SK-N-SH (cell line): ENCODE data around the gene REV1. TPM values are rescaled to one million over a fixed set of nuclear protein-coding genes. Genes with fewer than 3 reads are reported as not detected.

Experiments used
- CTCF ChIA-PET: fragments of 300-600, 350-600 bp; formaldehyde crosslinking; extraction: SDS; loops from one replicate; lab custom pipeline; 2021; lab: Yijun Ruan, JAX
- POLR2A ChIA-PET: fragments of 350-600 bp; sonication (Branson Sonifier 250); formaldehyde crosslinking; extraction: SDS; loops from one replicate; lab custom pipeline; 2020; ENCODE audit warnings: antibody characterized with exemption, inconsistent platforms; lab: Yijun Ruan, JAX
- DNase-seq: peaks from one replicate; pipeline ENCODE4 v3.0.0; 2012
- H2AFZ ChIP-seq: fragments of 200-600 bp; sonication (generic); 2 replicates; pipeline ENCODE4 v1.8.1; 2016; ENCODE audit warnings: antibody characterized with exemption, mild to moderate bottlenecking, low read depth
- H3F3A ChIP-seq: fragments of 200-600 bp; sonication (generic); replicated peaks from 2 replicates; pipeline ENCODE3; 2016; ENCODE audit warnings: antibody characterized with exemption, mild to moderate bottlenecking; ENCODE audit not compliant: insufficient read depth
- H3K27ac ChIP-seq, 2 experiments: fragments of 200-500 bp in 1 of 2; fragments of 200-600 bp in 1 of 2; sonication (Bioruptor generic) in 1 of 2; sonication (generic), shearing (Covaris generic) in 1 of 2; 2 replicates each; pipeline versions ENCODE4 v1.5.1 to v1.6.1; 2014 to 2016; ENCODE audit warnings: low read depth in 2 of 2, inconsistent platforms in 1 of 2, low read length in 1 of 2, mild to moderate bottlenecking in 1 of 2, mixed read lengths in 1 of 2
- H3K27me3 ChIP-seq: fragments of 200-600 bp; sonication (generic), shearing (Covaris generic); 2 replicates; pipeline ENCODE4 v1.6.1; 2016; ENCODE audit warnings: mixed run types; ENCODE audit not compliant: insufficient read depth
- H3K36me3 ChIP-seq, 2 experiments: fragments of 200-500 bp in 1 of 2; fragments of 200-600 bp in 1 of 2; sonication (Bioruptor generic) in 1 of 2; sonication (generic) in 1 of 2; replicated peaks in 1 of 2; 2 replicates each; pipeline versions ENCODE3 to v1.5.1; 2014 to 2016; ENCODE audit warnings: low read length in 1 of 2, mild to moderate bottlenecking in 1 of 2; ENCODE audit not compliant: insufficient read depth in 2 of 2, control insufficient read depth in 1 of 2
- H3K4me1 ChIP-seq, 2 experiments: fragments of 200-500 bp in 1 of 2; fragments of 200-600 bp in 1 of 2; sonication (Bioruptor generic) in 1 of 2; sonication (generic), shearing (Covaris generic) in 1 of 2; 2 replicates each; pipeline versions ENCODE4 v1.5.1 to v1.6.1; 2014 to 2016; ENCODE audit warnings: low read depth in 1 of 2, low read length in 1 of 2, mixed run types in 1 of 2; ENCODE audit not compliant: insufficient read depth in 2 of 2, control insufficient read depth in 1 of 2
- H3K4me2 ChIP-seq: fragments of 200-600 bp; sonication (generic), shearing (Covaris generic); 2 replicates; pipeline ENCODE4 v1.6.1; 2017; ENCODE audit warnings: mixed run types
- H3K4me3 ChIP-seq, 2 experiments: fragments of 200-500 bp in 1 of 2; fragments of 200-600 bp in 1 of 2; sonication (Bioruptor generic) in 1 of 2; sonication (generic), shearing (Covaris generic) in 1 of 2; 2 replicates each; pipeline versions ENCODE4 v1.5.1 to v1.8.1; 2014 to 2016; ENCODE audit warnings: low read depth in 2 of 2, inconsistent platforms in 1 of 2, low read length in 1 of 2, mild to moderate bottlenecking in 1 of 2, mixed read lengths in 1 of 2, moderate library complexity in 1 of 2
- H3K79me2 ChIP-seq: fragments of 200-600 bp; sonication (generic); 2 replicates; pipeline ENCODE4 v1.8.1; 2017; ENCODE audit warnings: mild to moderate bottlenecking; ENCODE audit not compliant: insufficient read depth
- H3K9ac ChIP-seq: fragments of 200-600 bp; sonication (generic); 2 replicates; pipeline ENCODE4 v1.6.1; 2017; ENCODE audit warnings: mixed run types
- H3K9me2 ChIP-seq: fragments of 200-600 bp; sonication (generic); 2 replicates; pipeline ENCODE4 v1.6.1; 2017; ENCODE audit warnings: mixed run types
- H3K9me3 ChIP-seq: fragments of 200-600 bp; sonication (generic); 2 replicates; pipeline ENCODE4 v1.6.1; 2017; ENCODE audit warnings: mixed run types, mild to moderate bottlenecking, moderate library complexity
- H4K20me1 ChIP-seq: fragments of 200-600 bp; sonication (generic); 2 replicates; pipeline ENCODE4 v1.6.1; 2017; ENCODE audit warnings: mild to moderate bottlenecking, mixed run types; ENCODE audit not compliant: insufficient read depth
- CHD2 ChIP-seq: fragments of 150-350 bp; IDR thresholded peaks from 2 replicates; pipeline ENCODE4 v1.6.1; 2018; ENCODE audit warnings: low read length; ENCODE audit not compliant: partially characterized antibody
- CTCF ChIP-seq: fragments of 200-600 bp; sonication (generic); IDR thresholded peaks from 2 replicates; pipeline ENCODE4 v1.6.1; 2017; ENCODE audit warnings: antibody characterized with exemption, mild to moderate bottlenecking, moderate library complexity
- FOSL2 ChIP-seq: IDR thresholded peaks from 2 replicates; pipeline ENCODE4 v1.4.0; 2012; ENCODE audit warnings: low read depth, mild to moderate bottlenecking, moderate library complexity, borderline replicate concordance
- FOXM1 ChIP-seq: IDR thresholded peaks from 2 replicates; pipeline ENCODE4 v1.4.0; 2012; ENCODE audit warnings: low read depth, mild to moderate bottlenecking
- GABPA ChIP-seq: IDR thresholded peaks from 2 replicates; pipeline ENCODE4 v1.4.0; 2012; ENCODE audit warnings: low read depth, mild to moderate bottlenecking
- GATA2 ChIP-seq: sonication (generic); formaldehyde crosslinking; IDR thresholded peaks from 2 replicates; pipeline ENCODE4 v1.5.0; 2020; ENCODE audit warnings: mild to moderate bottlenecking, missing genetic modification reagents
- PBX3 ChIP-seq: IDR thresholded peaks from 2 replicates; pipeline ENCODE4; 2012
- RAD21 ChIP-seq: IDR thresholded peaks from 2 replicates; pipeline ENCODE4 v1.6.1; 2012; ENCODE audit warnings: mild to moderate bottlenecking, low read length
- REST ChIP-seq: IDR thresholded peaks from 2 replicates; pipeline ENCODE4 v1.6.1; 2012; ENCODE audit warnings: mild to moderate bottlenecking, low read depth, low read length, moderate library complexity
- TCF12 ChIP-seq: IDR thresholded peaks from 2 replicates; pipeline ENCODE4 v1.4.0; 2012
- USF1 ChIP-seq: IDR thresholded peaks from 2 replicates; pipeline ENCODE4 v1.4.0; 2012; ENCODE audit warnings: low read depth, borderline replicate concordance
- ZBTB33 ChIP-seq: IDR thresholded peaks from 2 replicates; pipeline ENCODE4 v1.4.0; 2012; ENCODE audit warnings: low read depth, borderline replicate concordance
- WGBS: methylation state at CpG from one replicate; pipeline ENCODE4 v1.1.6; 2017; ENCODE audit warnings: low lambda C conversion rate; 5-methylcytosine and 5-hydroxymethylcytosine counted together
- polyA plus RNA-seq, 3 experiments: library from polyadenylated mRNA; depleted of rRNA; stranded (reverse); fragments of >200 nt; gene quantifications; 2 replicates each; pipeline ENCODE4 v1.2.3, GENCODE V29; 2012

The REV1 gene
- polyA plus RNA-seq, 1 of the 3 experiments (the other 2 are of a cell fraction) = 15.9 TPM

GRCh38 chr2:99495115-99495860 lies 5.5 kb upstream of the REV1 start:
- CTCF ChIA-PET = no interaction called here
- POLR2A ChIA-PET = no interaction called here
- Histone ChIP-seq H3K9ac (no peak overlapping the region), H3K9me2 (no peaks in the 10 kb centered on the region), H4K20me1 (no peaks in the 10 kb centered on the region), H3K4me3 (no peak overlapping the region), H3K4me1 (peaks cover 0 to 3% of the 10 kb centered on the region in 2 experiments; a peak in 2 of 4 replicates), H3K4me2 (no peak overlapping the region), H3K79me2 (no peaks in the 10 kb centered on the region), H3K36me3 (no peaks in the 10 kb centered on the region), H3K27me3 (no peaks in the 10 kb centered on the region; the same call in 1 of the 2 replicates), H3K27ac (no peak overlapping the region), H3F3A (no peaks in the 10 kb centered on the region), H2AFZ (no peak overlapping the region), H3K9me3 (no peaks in the 10 kb centered on the region)
- WGBS = 96% methylated on average over 3 of the region's 4 CpGs
- TF ChIP-seq GATA2 (CRISPR knock-in tag) = no peak
- no peak for TF ChIP-seq FOXM1
- no peak for TF ChIP-seq CTCF
- no peak for TF ChIP-seq USF1
- DNase-seq = no peak

GRCh38 chr2:99492721-99493120 lies 2.9 kb upstream of the REV1 start:
- H3K9me2 ChIP-seq = no peaks in the 10 kb centered on the region
- DNase-seq = no peak
- H3K9ac ChIP-seq = no peak overlapping the region
- H3K4me1 ChIP-seq = peaks cover 0 to 9% of the 10 kb centered on the region in 2 experiments; a peak in 2 of 4 replicates
- no peak overlapping the region for H3K4me2 ChIP-seq
- peaks cover 8% of the 10 kb centered on the region for H4K20me1 ChIP-seq
- CTCF ChIA-PET = no interaction called here
- H3K36me3 ChIP-seq = no peaks in the 10 kb centered on the region
- no peak overlapping the region for H3K27ac ChIP-seq
- no peak overlapping the region for H2AFZ ChIP-seq
- H3K79me2 ChIP-seq = peaks cover 15% of the 10 kb centered on the region
- H3F3A ChIP-seq = no peaks in the 10 kb centered on the region
- POLR2A ChIA-PET = no interaction called here
- H3K9me3 ChIP-seq = no peaks in the 10 kb centered on the region
- no peak overlapping the region for H3K4me3 ChIP-seq
- no peaks in the 10 kb centered on the region; the same call in 1 of the 2 replicates for H3K27me3 ChIP-seq
- no peak for TF ChIP-seq ZBTB33
- TF ChIP-seq REST = no peak
- no peak for TF ChIP-seq USF1
- no peak for TF ChIP-seq RAD21
- TF ChIP-seq FOSL2 = no peak
- no peak for TF ChIP-seq CTCF
- no peak for TF ChIP-seq PBX3
- no peak for TF ChIP-seq CHD2
- TF ChIP-seq TCF12 = no peak
- no peak for TF ChIP-seq GABPA
